ENCODE measurements around the gene GNAS. TPM values are rescaled to one million over a fixed set of nuclear protein-coding genes. Genes with fewer than 3 reads are reported as not detected.

The GNAS gene
- total and polyA plus RNA-seq, 9 of the 15 experiments (the other 6 are each of a cell fraction or from before 2014, with no cell fraction given), result 128 to 648 (median 266) TPM

DNA sequence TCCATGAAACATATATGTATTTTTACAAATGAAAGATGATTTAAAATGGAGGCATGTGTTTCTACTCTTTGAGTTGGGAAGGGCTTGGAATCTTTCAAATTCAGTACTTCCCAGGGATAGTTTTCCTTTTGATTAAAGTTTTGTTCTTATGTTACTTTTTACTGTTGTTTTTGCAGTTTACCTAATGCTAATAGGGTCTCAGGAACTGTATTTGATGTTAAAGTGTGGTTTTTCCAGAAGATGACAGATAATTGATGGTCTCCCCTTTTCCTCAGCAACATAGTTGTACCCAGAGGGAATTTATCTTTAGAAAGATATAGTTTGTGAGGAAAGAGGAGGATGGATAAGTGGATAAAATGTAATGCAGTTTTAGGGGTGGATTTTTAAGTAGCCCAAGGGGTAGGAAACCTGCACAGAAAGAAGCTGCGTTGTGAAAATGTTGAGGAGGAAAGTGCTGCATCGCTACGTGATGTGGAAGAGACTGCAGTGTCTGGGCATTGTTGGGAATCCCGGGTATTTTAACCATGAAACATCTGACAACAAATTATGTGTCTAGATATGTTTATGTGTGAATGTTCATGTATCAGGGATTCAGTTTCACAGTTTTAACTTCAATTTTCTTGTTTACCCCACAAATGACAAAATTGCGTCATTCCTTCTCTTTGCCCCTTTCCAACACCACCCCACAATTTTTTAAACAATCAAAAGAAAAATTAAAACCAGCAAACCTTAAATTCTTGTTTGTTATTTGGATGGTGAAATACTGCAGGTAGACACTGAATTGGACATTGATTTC is 42.3 kb downstream of the GNAS start:
- FAIRE-seq (peak; percentile 63), ATAC-seq (no peak), DNase-seq (ENCODE audit: extremely low read depth in 1 of 4, low spot score in 3 of 4) (no peak)
- no peak overlapping the region for H3K4me3 ChIP-seq
- intact Hi-C loops (cut with micrococcal nuclease), result loop anchor here (5.0 kb wide), 2 partner anchors 87 to 137 kb away; partner anchors contain the start of genes ATP5F1E and NELFCD
- H3K4me2 ChIP-seq (ENCODE audit: insufficient read depth, low read length), result no peak overlapping the region
- H4K20me1 ChIP-seq (replicated peaks; ENCODE audit: control insufficient read depth, insufficient read depth, low read length), result no peaks in the 10 kb centered on the region; the same call in 1 of the 2 replicates
- H2AFZ ChIP-seq (ENCODE audit: low read depth, low read length), result no peak overlapping the region
- peaks cover 13 to 15% of the 10 kb centered on the region in 2 experiments; a peak in 4 of 5 replicates for H3K4me1 ChIP-seq (replicated peaks in 1 of 2; ENCODE audit: control insufficient read depth in 2 of 2, insufficient read depth in 2 of 2, low read length in 2 of 2)
- CTCF ChIA-PET (ENCODE audit: low intra/inter-chr PET ratio), result interaction anchor here (0.6 to 0.7 kb wide), 2 partner anchors 74 to 316 kb away, joined by 3 to 4 read pairs; no protein-coding TSS in a partner anchor
- no peak overlapping the region for H3K27ac ChIP-seq (ENCODE audit: extremely low read depth, low read depth, low read length)
- peak overlapping the region in 1 of 2 experiments; percentile 83; a peak in 1 of 4 replicates for H3K9ac ChIP-seq (ENCODE audit: insufficient read depth in 1 of 2, low read depth in 2 of 2, low read length in 2 of 2)
- peaks cover 55% of the 10 kb centered on the region for H3K36me3 ChIP-seq (ENCODE audit: control insufficient read depth, insufficient read depth, low read length)
- POLR2A ChIA-PET, result interaction anchor here (0.7 kb wide), 1 partner anchor 314 kb away, joined by 3 read pairs; no protein-coding TSS in a partner anchor
- peak; percentile 7 for TF ChIP-seq TAF9B (IDR thresholded peaks at IDR 0.05; ENCODE audit: partially characterized antibody)
- TF ChIP-seq CEBPG (CRISPR knock-in tag; IDR thresholded peaks at IDR 0.05), result no peak
- TF ChIP-seq CEBPG (tag; conservative IDR thresholded peaks at IDR 0.05 in 1 of 2, IDR thresholded peaks at IDR 0.05 in 1 of 2), result peak; percentile 22 to 70; a peak in 2 of 4 replicates
- TF ChIP-seq, protein P1, sequence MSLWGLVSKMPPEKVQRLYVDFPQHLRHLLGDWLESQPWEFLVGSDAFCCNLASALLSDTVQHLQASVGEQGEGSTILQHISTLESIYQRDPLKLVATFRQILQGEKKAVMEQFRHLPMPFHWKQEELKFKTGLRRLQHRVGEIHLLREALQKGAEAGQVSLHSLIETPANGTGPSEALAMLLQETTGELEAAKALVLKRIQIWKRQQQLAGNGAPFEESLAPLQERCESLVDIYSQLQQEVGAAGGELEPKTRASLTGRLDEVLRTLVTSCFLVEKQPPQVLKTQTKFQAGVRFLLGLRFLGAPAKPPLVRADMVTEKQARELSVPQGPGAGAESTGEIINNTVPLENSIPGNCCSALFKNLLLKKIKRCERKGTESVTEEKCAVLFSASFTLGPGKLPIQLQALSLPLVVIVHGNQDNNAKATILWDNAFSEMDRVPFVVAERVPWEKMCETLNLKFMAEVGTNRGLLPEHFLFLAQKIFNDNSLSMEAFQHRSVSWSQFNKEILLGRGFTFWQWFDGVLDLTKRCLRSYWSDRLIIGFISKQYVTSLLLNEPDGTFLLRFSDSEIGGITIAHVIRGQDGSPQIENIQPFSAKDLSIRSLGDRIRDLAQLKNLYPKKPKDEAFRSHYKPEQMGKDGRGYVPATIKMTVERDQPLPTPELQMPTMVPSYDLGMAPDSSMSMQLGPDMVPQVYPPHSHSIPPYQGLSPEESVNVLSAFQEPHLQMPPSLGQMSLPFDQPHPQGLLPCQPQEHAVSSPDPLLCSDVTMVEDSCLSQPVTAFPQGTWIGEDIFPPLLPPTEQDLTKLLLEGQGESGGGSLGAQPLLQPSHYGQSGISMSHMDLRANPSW (CRISPR knock-in tag; IDR thresholded peaks at IDR 0.05), result no peak
- peak; percentile 60 for TF ChIP-seq CEBPB (tag; IDR thresholded peaks at IDR 0.05)
- TF ChIP-seq, protein P2, sequence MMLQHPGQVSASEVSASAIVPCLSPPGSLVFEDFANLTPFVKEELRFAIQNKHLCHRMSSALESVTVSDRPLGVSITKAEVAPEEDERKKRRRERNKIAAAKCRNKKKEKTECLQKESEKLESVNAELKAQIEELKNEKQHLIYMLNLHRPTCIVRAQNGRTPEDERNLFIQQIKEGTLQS (IDR thresholded peaks at IDR 0.05), result peak; percentile 33; the same call in 1 of the 2 replicates
- TF ChIP-seq, protein P2 (CRISPR knock-in tag; conservative IDR thresholded peaks at IDR 0.05), result no peak
- TF ChIP-seq NCOR1 (IDR thresholded peaks at IDR 0.05), result no peak
- 70% methylated on average over 5 of the region's 5 CpGs for WGBS (ENCODE audit: insufficient coverage, low coverage, missing lambda C conversion rate)
- in situ Hi-C loops (cut with MboI), result no loop called here
- H3K9me3 ChIP-seq (replicated peaks; ENCODE audit: control insufficient read depth, insufficient read depth, low read depth, low read length), result no peaks in the 10 kb centered on the region
- no peaks in the 10 kb centered on the region for H3K27me3 ChIP-seq (ENCODE audit: control insufficient read depth in 2 of 2, insufficient read depth in 2 of 2, low read length in 2 of 2)
- no TSS peak for BruUV-seq (replicated peaks)
- H3K9me1 ChIP-seq (ENCODE audit: control insufficient read depth, insufficient read depth, low read length), result no peaks in the 10 kb centered on the region
- peaks cover 83% of the 10 kb centered on the region for H3K79me2 ChIP-seq (ENCODE audit: control insufficient read depth, insufficient read depth, low read length)
